ENCODE measurements around the gene ZNF19. TPM values are rescaled to one million over a fixed set of nuclear protein-coding genes. Genes with fewer than 3 reads are reported as not detected.

ZNF19 gene
- total and polyA plus RNA-seq, 10 donors, result 1.9 to 9.5 (median 6.3) TPM

DNA sequence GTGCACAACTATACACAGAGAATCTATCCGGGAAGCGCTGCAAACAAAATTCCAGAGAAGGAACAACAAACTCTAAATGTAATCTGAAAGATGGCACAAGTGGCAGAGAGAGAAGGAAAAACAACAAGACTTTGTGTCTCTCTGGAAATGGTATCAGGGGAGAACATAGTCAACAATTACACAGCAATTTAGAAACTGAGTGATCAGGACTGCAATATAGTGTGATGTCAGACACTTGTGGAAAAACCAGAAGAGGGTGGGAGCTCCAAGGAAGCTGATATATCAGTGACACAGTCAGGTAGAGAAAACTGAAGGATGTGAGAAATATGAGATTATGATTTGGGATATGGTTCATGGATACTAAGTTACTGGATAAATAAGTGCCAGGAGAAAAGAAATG, 8.2 kb downstream of the ZNF19 start:
- Histone ChIP-seq H3K27ac (no peak overlapping the region), H3K36me3 (peaks cover 0 to 30% (median 23%) of the 10 kb centered on the region in 6 donors), H3K27me3 (replicated peaks in 1 of 7) (no peaks in the 10 kb centered on the region), H3K9me3 (no peaks in the 10 kb centered on the region), H3K4me3 (no peak overlapping the region), H3K4me1 (peaks cover 0 to 28% (median 13%) of the 10 kb centered on the region in 6 donors)
- 95 to 98% (median 98%) methylated on average over 2 of the region's 2 CpGs for WGBS, 5 donors
- TF ChIP-seq POLR2A (IDR thresholded peaks at IDR 0.05) (no peak), POLR2AphosphoS5 (IDR thresholded peaks at IDR 0.05) (no peak)
- TF ChIP-seq, protein P1, sequence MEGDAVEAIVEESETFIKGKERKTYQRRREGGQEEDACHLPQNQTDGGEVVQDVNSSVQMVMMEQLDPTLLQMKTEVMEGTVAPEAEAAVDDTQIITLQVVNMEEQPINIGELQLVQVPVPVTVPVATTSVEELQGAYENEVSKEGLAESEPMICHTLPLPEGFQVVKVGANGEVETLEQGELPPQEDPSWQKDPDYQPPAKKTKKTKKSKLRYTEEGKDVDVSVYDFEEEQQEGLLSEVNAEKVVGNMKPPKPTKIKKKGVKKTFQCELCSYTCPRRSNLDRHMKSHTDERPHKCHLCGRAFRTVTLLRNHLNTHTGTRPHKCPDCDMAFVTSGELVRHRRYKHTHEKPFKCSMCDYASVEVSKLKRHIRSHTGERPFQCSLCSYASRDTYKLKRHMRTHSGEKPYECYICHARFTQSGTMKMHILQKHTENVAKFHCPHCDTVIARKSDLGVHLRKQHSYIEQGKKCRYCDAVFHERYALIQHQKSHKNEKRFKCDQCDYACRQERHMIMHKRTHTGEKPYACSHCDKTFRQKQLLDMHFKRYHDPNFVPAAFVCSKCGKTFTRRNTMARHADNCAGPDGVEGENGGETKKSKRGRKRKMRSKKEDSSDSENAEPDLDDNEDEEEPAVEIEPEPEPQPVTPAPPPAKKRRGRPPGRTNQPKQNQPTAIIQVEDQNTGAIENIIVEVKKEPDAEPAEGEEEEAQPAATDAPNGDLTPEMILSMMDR (IDR thresholded peaks at IDR 0.05 in 8 of 11, conservative IDR thresholded peaks at IDR 0.05 in 3 of 11), result no peak
- intact Hi-C loops (cut with DNase I; ENCODE audit: low total_unique reads), result no loop called here
- DNase-seq, result no peak

DNA sequence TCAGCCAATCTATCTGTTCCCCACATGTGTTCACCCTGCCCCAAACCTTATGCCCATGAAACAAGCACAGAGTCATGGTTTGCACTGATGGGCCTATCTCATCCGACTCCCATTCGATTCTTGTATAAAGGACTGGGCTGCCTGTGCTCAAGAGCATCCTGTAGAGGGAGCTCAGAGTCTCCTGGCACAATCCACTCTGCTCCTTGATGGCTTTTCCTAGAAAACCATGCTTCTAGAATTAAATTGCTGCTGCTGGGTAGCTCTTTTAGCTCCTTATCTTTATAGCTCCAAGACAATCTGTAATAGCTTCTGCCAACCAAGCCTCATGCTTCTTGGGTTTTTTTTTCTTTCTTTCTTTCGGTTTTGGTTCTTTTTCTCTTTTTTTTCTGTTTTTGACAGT, 9.7 kb downstream of the ZNF19 start:
- H3K4me1 ChIP-seq, result peaks cover 0 to 23% (median 8%) of the 10 kb centered on the region in 6 donors
- no peaks in the 10 kb centered on the region for H3K9me3 ChIP-seq
- intact Hi-C loops (cut with DNase I; ENCODE audit: low total_unique reads), result no loop called here
- no peaks in the 10 kb centered on the region for H3K27me3 ChIP-seq (replicated peaks in 1 of 7)
- no peak overlapping the region for H3K4me3 ChIP-seq
- peaks cover 3 to 45% (median 36%) of the 10 kb centered on the region in 6 donors for H3K36me3 ChIP-seq
- DNase-seq, result no peak
- H3K27ac ChIP-seq, result no peak overlapping the region
- TF ChIP-seq, protein P1 (IDR thresholded peaks at IDR 0.05 in 8 of 11, conservative IDR thresholded peaks at IDR 0.05 in 3 of 11), result peak in 1 of 11 experiments; percentile 8
- TF ChIP-seq POLR2A (IDR thresholded peaks at IDR 0.05), result no peak
- 69 to 87% (median 78%) methylated on average over 3 of the region's 3 CpGs for WGBS, 5 donors

DNA sequence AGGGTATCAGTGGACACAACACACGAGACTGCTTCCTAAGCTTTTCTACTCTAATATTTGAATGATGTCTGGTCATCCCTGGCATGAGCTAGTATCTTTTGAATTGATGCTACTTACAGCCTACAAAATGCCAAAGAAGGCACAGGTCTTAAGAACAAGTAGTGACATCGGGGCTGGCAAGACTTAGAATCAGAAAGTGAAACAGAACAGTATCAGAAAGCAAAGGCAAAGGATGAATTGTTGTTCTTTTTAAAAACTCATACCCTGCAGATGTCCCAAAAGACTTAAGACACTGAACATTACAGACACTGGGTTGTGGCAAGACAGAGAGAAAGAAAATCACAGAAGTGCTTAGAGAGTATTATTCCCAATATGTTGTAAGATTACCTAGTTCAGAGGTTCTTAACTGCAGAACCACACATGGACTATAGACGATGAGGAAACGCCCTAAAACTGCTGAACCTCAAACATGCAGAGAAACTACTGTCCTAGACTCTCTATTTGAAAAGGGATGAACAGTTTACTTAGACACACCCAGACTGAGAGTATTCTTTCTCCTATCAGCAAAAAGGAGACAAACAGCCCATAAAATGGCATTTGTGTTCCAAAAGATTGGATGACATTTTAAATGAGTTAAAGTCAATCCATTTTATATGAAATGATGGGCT, 12.5 kb downstream of the ZNF19 start:
- no peak for DNase-seq
- Histone ChIP-seq H3K27ac (no peak overlapping the region), H3K4me1 (peaks cover 0 to 4% (median 0%) of the 10 kb centered on the region in 6 donors), H3K36me3 (peaks cover 3 to 68% (median 37%) of the 10 kb centered on the region in 6 donors), H3K9me3 (no peaks in the 10 kb centered on the region), H3K4me3 (no peak overlapping the region), H3K27me3 (replicated peaks in 1 of 7) (no peaks in the 10 kb centered on the region)
- intact Hi-C loops (cut with DNase I; ENCODE audit: low total_unique reads), result no loop called here
- WGBS, 5 donors, result 87 to 91% (median 90%) methylated on average over 4 of the region's 4 CpGs
- TF ChIP-seq POLR2AphosphoS5 (IDR thresholded peaks at IDR 0.05) (no peak), POLR2A (IDR thresholded peaks at IDR 0.05) (no peak)
- TF ChIP-seq, protein P1 (IDR thresholded peaks at IDR 0.05 in 8 of 11, conservative IDR thresholded peaks at IDR 0.05 in 3 of 11), result no peak

GRCh38 chr16:71474864-71475263, 14.3 kb downstream of the ZNF19 start:
- Histone ChIP-seq H3K4me3 (no peak overlapping the region), H3K27me3 (replicated peaks in 1 of 7) (no peaks in the 10 kb centered on the region), H3K9me3 (no peaks in the 10 kb centered on the region), H3K27ac (no peak overlapping the region), H3K4me1 (no peaks in the 10 kb centered on the region), H3K36me3 (peaks cover 3 to 84% (median 39%) of the 10 kb centered on the region in 6 donors)
- TF ChIP-seq, protein P1 (IDR thresholded peaks at IDR 0.05 in 8 of 11, conservative IDR thresholded peaks at IDR 0.05 in 3 of 11), result no peak
- TF ChIP-seq POLR2A (IDR thresholded peaks at IDR 0.05) (no peak), POLR2AphosphoS5 (IDR thresholded peaks at IDR 0.05) (no peak)
- DNase-seq, result no peak
- WGBS, 5 donors, result 86 to 96% (median 93%) methylated on average over 3 of the region's 3 CpGs
- intact Hi-C loops (cut with DNase I; ENCODE audit: low total_unique reads), result no loop called here

All from spleen (tissue), 11 donors.